ENCODE measurements around the gene TGFBR2.

TGFBR2 gene

DNA sequence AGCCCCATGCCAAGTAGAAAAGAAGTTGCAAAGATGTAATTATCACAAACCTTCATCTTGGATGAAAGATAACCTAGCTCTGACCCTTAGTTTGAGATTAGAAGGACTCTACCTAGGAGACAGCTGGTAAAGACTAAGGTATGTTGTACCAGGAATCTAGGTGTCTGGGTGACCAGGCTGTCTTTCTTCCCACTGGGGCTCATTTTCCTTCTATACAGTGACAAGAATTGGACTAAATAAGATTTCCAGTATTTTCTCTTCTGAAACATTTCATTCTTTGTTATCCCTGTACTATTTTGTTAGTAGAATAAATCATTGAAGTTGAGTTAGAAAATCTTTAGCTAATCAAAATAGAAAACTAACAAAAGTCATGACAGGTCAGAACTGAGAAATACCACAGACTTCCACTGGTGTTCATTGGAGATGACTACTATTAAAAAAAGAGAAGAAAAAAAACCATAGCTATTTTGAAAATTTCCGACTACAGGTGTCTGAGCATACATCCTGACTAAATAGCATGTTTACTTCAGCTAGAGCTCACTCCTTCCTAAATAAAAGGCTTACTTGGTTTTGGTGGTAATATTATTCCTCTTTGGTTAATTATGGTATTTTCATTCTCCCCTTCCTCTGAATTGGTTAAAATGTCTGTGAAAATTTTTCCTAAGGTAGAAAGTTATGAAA lies 10.1 kb downstream of the TGFBR2 start:
- in situ Hi-C loops (cut with MboI; ENCODE audit: low sequenced_read_pairs, unreplicated experiment), result no loop called here
- TF ChIP-seq, protein P1, sequence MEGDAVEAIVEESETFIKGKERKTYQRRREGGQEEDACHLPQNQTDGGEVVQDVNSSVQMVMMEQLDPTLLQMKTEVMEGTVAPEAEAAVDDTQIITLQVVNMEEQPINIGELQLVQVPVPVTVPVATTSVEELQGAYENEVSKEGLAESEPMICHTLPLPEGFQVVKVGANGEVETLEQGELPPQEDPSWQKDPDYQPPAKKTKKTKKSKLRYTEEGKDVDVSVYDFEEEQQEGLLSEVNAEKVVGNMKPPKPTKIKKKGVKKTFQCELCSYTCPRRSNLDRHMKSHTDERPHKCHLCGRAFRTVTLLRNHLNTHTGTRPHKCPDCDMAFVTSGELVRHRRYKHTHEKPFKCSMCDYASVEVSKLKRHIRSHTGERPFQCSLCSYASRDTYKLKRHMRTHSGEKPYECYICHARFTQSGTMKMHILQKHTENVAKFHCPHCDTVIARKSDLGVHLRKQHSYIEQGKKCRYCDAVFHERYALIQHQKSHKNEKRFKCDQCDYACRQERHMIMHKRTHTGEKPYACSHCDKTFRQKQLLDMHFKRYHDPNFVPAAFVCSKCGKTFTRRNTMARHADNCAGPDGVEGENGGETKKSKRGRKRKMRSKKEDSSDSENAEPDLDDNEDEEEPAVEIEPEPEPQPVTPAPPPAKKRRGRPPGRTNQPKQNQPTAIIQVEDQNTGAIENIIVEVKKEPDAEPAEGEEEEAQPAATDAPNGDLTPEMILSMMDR (IDR thresholded peaks at IDR 0.05; ENCODE audit: borderline replicate concordance, control extremely low read depth, extremely low read depth, insufficient read depth, missing control alignments), result no peak
- no peak for DNase-seq (ENCODE audit: low spot score)

DNA sequence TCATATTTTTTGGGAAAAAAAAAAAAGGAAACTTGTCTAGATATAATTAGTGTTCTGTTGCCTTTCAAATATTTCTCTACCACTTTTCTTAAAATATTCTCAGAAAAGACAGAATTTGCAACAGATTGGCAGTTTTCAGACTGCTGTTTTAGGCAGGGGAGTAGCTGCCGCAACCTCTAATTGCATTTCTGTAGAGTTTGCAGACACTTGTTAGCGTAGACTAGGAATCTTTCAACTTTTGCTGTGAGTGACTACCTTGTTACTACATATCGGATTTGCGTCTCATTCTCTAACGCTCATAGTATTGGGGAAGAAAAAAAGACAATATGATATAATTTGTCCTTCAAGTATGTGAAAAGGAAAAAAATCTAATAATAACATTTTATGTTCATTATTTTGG lies 10.7 kb downstream of the TGFBR2 start:
- TF ChIP-seq, protein P1 (IDR thresholded peaks at IDR 0.05; ENCODE audit: borderline replicate concordance, control extremely low read depth, extremely low read depth, insufficient read depth, missing control alignments), result no peak
- no peak for DNase-seq (ENCODE audit: low spot score)
- in situ Hi-C loops (cut with MboI; ENCODE audit: low sequenced_read_pairs, unreplicated experiment), result no loop called here

DNA sequence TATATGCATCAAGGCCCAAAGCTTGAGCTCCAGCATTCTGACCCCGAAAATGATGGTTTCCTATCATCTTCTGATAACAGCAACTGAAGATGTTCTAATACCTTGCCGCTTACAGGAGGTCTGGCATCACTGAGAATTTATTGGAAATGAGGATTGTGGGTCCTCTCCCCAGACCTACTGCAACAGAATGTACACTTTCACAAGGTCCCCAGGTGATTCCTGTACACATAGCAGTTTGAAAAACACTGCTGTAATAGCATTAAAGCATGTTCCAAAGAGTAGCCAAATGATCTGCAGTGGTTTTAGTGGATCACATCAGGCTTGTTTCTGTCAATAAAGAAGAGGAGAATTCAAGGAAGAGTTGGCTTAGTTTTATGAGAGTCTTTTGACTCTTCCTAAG lies 11.3 kb downstream of the TGFBR2 start:
- DNase-seq (ENCODE audit: low spot score), result no peak
- TF ChIP-seq, protein P1 (IDR thresholded peaks at IDR 0.05; ENCODE audit: borderline replicate concordance, control extremely low read depth, extremely low read depth, insufficient read depth, missing control alignments), result no peak
- in situ Hi-C loops (cut with MboI; ENCODE audit: low sequenced_read_pairs, unreplicated experiment), result no loop called here

DNA sequence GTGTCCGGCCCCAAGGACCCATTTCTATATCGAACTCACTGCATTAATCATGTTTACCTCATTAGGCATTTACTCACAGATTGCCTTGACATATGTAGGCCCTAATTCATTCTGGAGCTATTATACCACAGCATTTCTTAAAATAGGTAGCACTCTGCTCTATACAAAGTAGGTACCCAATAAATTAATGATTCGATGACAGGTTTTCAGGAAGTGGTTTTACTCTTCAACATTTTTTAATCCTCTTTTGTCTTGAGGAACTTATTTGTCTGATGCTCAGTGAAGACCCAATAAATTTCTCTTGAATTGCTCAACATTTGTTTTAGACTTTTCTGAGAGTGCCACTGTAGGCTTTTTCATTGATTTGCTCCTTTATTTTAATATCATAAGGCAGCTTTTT lies 12.1 kb downstream of the TGFBR2 start:
- in situ Hi-C loops (cut with MboI; ENCODE audit: low sequenced_read_pairs, unreplicated experiment), result no loop called here
- TF ChIP-seq, protein P1 (IDR thresholded peaks at IDR 0.05; ENCODE audit: borderline replicate concordance, control extremely low read depth, extremely low read depth, insufficient read depth, missing control alignments), result no peak
- no peak for DNase-seq (ENCODE audit: low spot score)

DNA sequence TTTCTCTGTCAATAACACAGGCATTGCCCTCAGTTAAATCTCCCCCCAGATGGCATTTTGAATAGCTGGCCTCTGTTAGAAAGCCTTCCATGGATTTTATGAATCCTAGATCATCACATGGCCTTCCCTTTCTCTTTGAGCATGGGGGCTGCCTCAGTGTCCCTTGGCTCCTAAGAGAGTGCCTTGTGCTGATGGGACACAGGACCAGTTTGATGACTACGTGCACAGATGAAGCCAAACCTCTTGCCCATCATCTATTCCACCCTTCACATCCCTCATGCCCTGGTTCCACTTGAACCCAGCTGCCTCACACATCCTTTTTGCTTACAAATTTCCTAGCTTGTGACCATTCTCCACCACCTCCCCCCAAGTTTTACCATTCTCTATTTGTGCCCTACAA lies 12.9 kb downstream of the TGFBR2 start:
- DNase-seq (ENCODE audit: low spot score), result no peak
- TF ChIP-seq, protein P1 (IDR thresholded peaks at IDR 0.05; ENCODE audit: borderline replicate concordance, control extremely low read depth, extremely low read depth, insufficient read depth, missing control alignments), result no peak

DNA sequence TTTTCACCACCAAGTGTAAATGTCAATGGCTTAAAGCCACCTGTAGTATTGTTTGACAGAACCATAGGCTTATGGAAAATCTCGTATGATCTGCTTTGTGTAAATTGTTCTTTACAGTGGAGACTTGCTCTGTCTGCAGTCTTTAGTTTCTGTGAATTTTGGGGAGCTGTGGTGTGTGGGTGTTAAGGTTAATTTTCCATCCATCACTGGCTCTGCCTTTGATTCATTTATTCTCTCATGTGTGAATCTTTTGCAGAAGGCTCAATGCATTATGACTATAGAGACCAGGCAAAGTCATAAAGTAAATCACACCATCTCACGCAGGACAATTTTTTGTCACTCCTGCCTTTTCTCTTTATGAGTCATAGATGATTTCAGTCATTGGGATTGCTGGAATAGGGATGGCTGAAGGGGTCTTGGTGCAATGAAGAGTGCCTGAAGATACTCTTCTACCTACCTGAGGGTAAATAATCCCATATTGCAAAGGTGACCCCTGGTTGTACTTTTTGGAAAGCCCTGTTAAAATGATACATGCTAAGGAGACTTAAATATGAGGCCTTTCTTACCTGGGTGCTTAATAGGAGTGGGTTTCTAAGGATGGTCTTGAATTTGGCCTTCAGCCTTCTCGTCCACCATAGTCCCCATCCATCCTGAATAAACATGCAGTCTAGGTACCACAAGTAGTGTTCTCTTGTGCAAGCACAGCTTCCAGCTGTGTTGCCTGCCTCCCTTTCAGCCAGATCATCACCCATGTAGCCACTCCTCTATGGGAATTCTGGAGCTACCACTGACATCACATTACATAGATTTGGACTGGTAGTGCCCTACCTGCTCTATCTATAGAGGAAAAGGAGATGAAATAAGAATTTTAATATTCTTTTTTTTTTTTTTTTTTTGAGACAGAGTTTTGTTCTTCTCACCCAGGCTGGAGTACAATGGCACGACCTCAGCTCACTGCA lies 14.3 kb downstream of the TGFBR2 start:
- no peak for DNase-seq (ENCODE audit: low spot score)
- TF ChIP-seq, protein P1 (IDR thresholded peaks at IDR 0.05; ENCODE audit: borderline replicate concordance, control extremely low read depth, extremely low read depth, insufficient read depth, missing control alignments), result no peak
- in situ Hi-C loops (cut with MboI; ENCODE audit: low sequenced_read_pairs, unreplicated experiment), result no loop called here

More for the DNA sequence above, 12.9 kb downstream of the TGFBR2 start:
- in situ Hi-C loops (cut with MboI; ENCODE audit: low sequenced_read_pairs, unreplicated experiment), result no loop called here

Measured in GM13976 (cell line).